ENCODE results near the gene COL10A1.

Gene COL10A1

GRCh38 chr6:116074732-116075390 lies 51.1 kb downstream of the COL10A1 start:
- no peak for TF ChIP-seq CTCF (IDR thresholded peaks at IDR 0.05)

GRCh38 chr6:116073765-116074440 lies 52.0 kb downstream of the COL10A1 start:
- TF ChIP-seq CTCF (IDR thresholded peaks at IDR 0.05), result no peak

GRCh38 chr6:116072368-116072767 lies 53.6 kb downstream of the COL10A1 start:
- no peak for TF ChIP-seq CTCF (IDR thresholded peaks at IDR 0.05)

GRCh38 chr6:116070616-116071389 lies 55.1 kb downstream of the COL10A1 start:
- TF ChIP-seq CTCF (IDR thresholded peaks at IDR 0.05), result no peak

GRCh38 chr6:116070101-116070500 lies 55.8 kb downstream of the COL10A1 start:
- TF ChIP-seq CTCF (IDR thresholded peaks at IDR 0.05), result no peak
